Esophagus squamous epithelium (tissue), 5 donors: ENCODE data around the gene DIDO1. TPM values are rescaled to one million over a fixed set of nuclear protein-coding genes. Genes with fewer than 3 reads are reported as not detected.
A peak's percentile ranks its signal among the peaks of the same experiment; 100 is the strongest.

Experiments
- DNase-seq: peaks from one replicate; lab custom pipeline; 2025; lab: John Stamatoyannopoulos, UW
- H3K27ac ChIP-seq, 4 donors: fragments of 200-600 bp; sonication (generic); one replicate each; pipeline ENCODE4 v1.5.1; 2016 to 2019; ENCODE audit warnings: mild to moderate bottlenecking in 1 of 4
- H3K27me3 ChIP-seq, 4 donors: fragments of 200-600 bp; sonication (generic); 1 replicate in 3 of 4; 2 replicates in 1 of 4; pipeline versions ENCODE4 v1.5.1 to v1.6.0; 2017 to 2021; ENCODE audit warnings: antibody characterized with exemption in 1 of 4
- H3K36me3 ChIP-seq, 3 donors: fragments of 200-600 bp; sonication (generic); one replicate each; pipeline ENCODE4 v1.5.1; 2016 to 2019
- H3K4me1 ChIP-seq, 3 donors: fragments of 200-600 bp; sonication (generic); one replicate each; pipeline ENCODE4 v1.5.1; 2017 to 2019
- H3K4me3 ChIP-seq, 4 donors: fragments of 200-600 bp; sonication (generic); 1 replicate in 3 of 4; 2 replicates in 1 of 4; pipeline ENCODE4 v1.5.1; 2016 to 2019; ENCODE audit warnings: mild to moderate bottlenecking in 2 of 4, moderate library complexity in 1 of 4
- H3K9me3 ChIP-seq, 3 donors: fragments of 200-600 bp; sonication (generic); one replicate each; pipeline ENCODE4 v1.5.1; 2016 to 2019
- POLR2A ChIP-seq, 4 donors: fragments of 450-650 bp; IDR thresholded peaks; one replicate each; pipeline ENCODE4 v1.6.1; 2017; ENCODE audit warnings: antibody characterized with exemption in 4 of 4, mild to moderate bottlenecking in 4 of 4, moderate library complexity in 3 of 4
- WGBS, 2 donors: methylation state at CpG; one replicate each; pipeline ENCODE4 v1.1.5; 2018; 5-methylcytosine and 5-hydroxymethylcytosine counted together
- intact Hi-C: fragments of 100-400 bp; cut with DNase I; formaldehyde crosslinking; loops from one replicate; pipeline ENCODE4 v1.15.0; 2022
- total RNA-seq, 4 donors: library from RNA; depleted of rRNA; stranded (reverse); fragments of >200 nt; gene quantifications; one replicate each; pipeline ENCODE4 v1.1.0, GENCODE V29; 2016
- TF ChIP-seq, protein P1 (sequence below), 6 experiments: fragments of 450-650 bp in 4 of 6; fragments of 200-600 bp in 2 of 6; sonication (generic) in 2 of 6; IDR thresholded peaks; one replicate each; pipeline ENCODE4 v1.5.1; 2016 to 2019; ENCODE audit warnings: antibody characterized with exemption in 6 of 6, mild to moderate bottlenecking in 4 of 6, moderate library complexity in 4 of 6
- donor health status: DM: yes; HTN: yes; CAD: no.

The DIDO1 gene
- total RNA-seq, 4 donors from 2014 or later, result 27.6 to 57.8 (median 36.7) TPM

GRCh38 chr20:62872184-62872847 is 54.0 kb downstream of the DIDO1 start:
- intact Hi-C loops, result loop anchor here (10.0 kb wide), 1 partner anchor 142 kb away; no protein-coding TSS in a partner anchor
- peaks cover 10 to 34% (median 22%) of the 10 kb centered on the region in 3 donors for H3K4me1 ChIP-seq
- no peaks in the 10 kb centered on the region for H3K36me3 ChIP-seq
- H3K4me3 ChIP-seq, result no peak overlapping the region
- H3K9me3 ChIP-seq, result no peaks in the 10 kb centered on the region
- DNase-seq, result no peak
- 79 to 83% methylated on average over 14 to 18 of the region's 18 CpGs for WGBS, 2 donors
- H3K27ac ChIP-seq, result no peak overlapping the region
- TF ChIP-seq, protein P1, sequence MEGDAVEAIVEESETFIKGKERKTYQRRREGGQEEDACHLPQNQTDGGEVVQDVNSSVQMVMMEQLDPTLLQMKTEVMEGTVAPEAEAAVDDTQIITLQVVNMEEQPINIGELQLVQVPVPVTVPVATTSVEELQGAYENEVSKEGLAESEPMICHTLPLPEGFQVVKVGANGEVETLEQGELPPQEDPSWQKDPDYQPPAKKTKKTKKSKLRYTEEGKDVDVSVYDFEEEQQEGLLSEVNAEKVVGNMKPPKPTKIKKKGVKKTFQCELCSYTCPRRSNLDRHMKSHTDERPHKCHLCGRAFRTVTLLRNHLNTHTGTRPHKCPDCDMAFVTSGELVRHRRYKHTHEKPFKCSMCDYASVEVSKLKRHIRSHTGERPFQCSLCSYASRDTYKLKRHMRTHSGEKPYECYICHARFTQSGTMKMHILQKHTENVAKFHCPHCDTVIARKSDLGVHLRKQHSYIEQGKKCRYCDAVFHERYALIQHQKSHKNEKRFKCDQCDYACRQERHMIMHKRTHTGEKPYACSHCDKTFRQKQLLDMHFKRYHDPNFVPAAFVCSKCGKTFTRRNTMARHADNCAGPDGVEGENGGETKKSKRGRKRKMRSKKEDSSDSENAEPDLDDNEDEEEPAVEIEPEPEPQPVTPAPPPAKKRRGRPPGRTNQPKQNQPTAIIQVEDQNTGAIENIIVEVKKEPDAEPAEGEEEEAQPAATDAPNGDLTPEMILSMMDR (IDR thresholded peaks at IDR 0.05), result no peak
- TF ChIP-seq POLR2A (IDR thresholded peaks at IDR 0.05), result no peak
- H3K27me3 ChIP-seq, result no peaks in the 10 kb centered on the region

DNA sequence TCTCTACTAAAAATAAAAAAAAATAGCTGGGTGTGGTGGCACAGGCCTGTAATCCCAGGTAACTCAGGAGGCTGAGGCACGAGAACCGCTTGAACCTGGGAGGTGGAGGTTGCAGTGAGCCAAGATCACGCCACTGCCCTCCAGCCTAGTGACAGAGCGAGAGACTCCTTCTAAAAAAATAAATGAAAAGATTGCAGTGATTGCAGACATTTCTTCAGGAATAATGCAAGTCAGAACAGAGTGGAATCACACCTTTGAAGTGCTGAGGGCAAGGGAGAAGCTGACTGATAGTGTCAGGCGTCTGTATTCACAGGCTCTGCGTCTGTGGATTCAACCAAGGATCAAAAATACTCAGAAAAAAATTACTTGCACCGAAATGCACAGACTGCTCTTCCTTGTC is 62.1 kb downstream of the DIDO1 start:
- Histone ChIP-seq H3K9me3 (no peaks in the 10 kb centered on the region), H3K27ac (no peak overlapping the region), H3K4me3 (no peak overlapping the region), H3K27me3 (no peaks in the 10 kb centered on the region), H3K36me3 (no peaks in the 10 kb centered on the region), H3K4me1 (peaks cover 11 to 24% (median 14%) of the 10 kb centered on the region in 3 donors)
- no peak for DNase-seq
- intact Hi-C loops, result no loop called here
- WGBS, 2 donors, result 75 to 82% methylated on average over 7 of the region's 7 CpGs
- no peak for TF ChIP-seq POLR2A (IDR thresholded peaks at IDR 0.05)
- TF ChIP-seq, protein P1 (IDR thresholded peaks at IDR 0.05), result no peak

- intact Hi-C loops, result no loop called here
- WGBS, 2 donors, result 0 to 100% methylated on average over 2 to 3 of the region's 70 CpGs
- DNase-seq, result peak; percentile 47
- TF ChIP-seq, protein P1 (IDR thresholded peaks at IDR 0.05), result no peak
- no peak for TF ChIP-seq POLR2A (IDR thresholded peaks at IDR 0.05)
- Histone ChIP-seq H3K9me3 (no peaks in the 10 kb centered on the region), H3K4me3 (peak within 1 kb of the TSS; percentile 28 to 74 (median 48)), H3K36me3 (peaks cover 0 to 6% (median 0%) of the 10 kb centered on the region in 3 donors), H3K27ac (peak within 1 kb of the TSS; percentile 49 to 70 (median 60)), H3K27me3 (no peaks in the 10 kb centered on the region), H3K4me1 (peaks cover 11 to 37% (median 16%) of the 10 kb centered on the region in 3 donors)
Observed at GRCh38 chr20:62861726-62862336, 64.5 kb downstream of the DIDO1 start, which contains the start of gene TCFL5. TSS of gene TCFL5 (minus strand) at chr20:62861822. CDS start at chr20:62861670, 152 bp downstream.

- DNase-seq, result no peak
- Histone ChIP-seq H3K4me1 (peaks cover 11 to 40% (median 17%) of the 10 kb centered on the region in 3 donors), H3K36me3 (peaks cover 0 to 12% (median 0%) of the 10 kb centered on the region in 3 donors), H3K4me3 (peak overlapping the region; percentile 28 to 74 (median 48)), H3K9me3 (no peaks in the 10 kb centered on the region), H3K27ac (peak overlapping the region in 3 of 4 donors; percentile 59 to 70 (median 60)), H3K27me3 (no peaks in the 10 kb centered on the region)
- TF ChIP-seq POLR2A (IDR thresholded peaks at IDR 0.05), result no peak
- TF ChIP-seq, protein P1 (IDR thresholded peaks at IDR 0.05), result no peak
- WGBS, 2 donors, result no CpG with 5 or more reads among the region's 129 CpGs
- intact Hi-C loops, result no loop called here
Observed at GRCh38 chr20:62860924-62861691, 65.2 kb downstream of the DIDO1 start.
